DMS153 treated with DMSO at 0.1 percent for 48 hours (cell line): Measurements from ENCODE around the gene CADPS2.

Source experiments
- DNase-seq: peaks from one replicate; lab custom pipeline; 2025; ENCODE audit not compliant: unreplicated experiment; lab: John Stamatoyannopoulos, UW

Gene CADPS2

DNA sequence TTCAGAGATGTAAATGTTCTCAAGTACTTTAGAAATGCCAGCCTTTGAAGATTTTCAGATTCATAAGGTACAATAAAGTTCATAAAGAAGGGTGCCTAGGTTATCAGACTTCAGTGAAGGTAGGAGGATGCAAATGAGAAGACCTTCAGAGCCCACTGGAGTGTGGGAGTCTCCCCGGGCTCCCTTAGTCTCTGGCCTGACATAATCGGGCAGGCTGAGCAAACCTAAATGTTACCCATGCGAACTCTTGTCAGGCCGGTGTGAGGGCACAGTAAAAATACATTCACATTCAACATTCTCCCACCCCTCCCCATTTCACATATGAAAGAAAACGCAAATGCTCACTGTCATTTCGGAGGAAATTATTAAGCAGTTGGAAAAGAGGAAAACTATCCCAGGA is 479.1 kb downstream of the CADPS2 start:
- no peak for DNase-seq

DNA sequence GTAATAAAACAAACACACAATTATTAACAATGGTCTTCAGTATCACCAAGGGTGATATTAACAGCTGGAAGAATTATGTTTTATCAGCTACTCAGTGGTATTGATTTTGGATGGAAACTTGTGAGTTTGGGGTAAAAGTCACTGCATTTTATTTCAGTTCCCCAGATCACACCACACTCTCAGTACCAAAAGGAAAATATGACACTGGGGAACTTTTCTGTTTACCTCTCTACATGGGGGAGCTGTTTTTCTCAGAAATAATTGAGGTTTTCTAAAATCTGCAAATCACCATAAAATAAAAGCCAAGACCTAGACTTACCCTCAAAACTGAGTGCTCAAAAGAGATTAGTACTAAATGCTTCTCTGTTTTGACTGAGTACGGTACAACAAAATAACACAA is 483.1 kb downstream of the CADPS2 start:
- no peak for DNase-seq

DNA sequence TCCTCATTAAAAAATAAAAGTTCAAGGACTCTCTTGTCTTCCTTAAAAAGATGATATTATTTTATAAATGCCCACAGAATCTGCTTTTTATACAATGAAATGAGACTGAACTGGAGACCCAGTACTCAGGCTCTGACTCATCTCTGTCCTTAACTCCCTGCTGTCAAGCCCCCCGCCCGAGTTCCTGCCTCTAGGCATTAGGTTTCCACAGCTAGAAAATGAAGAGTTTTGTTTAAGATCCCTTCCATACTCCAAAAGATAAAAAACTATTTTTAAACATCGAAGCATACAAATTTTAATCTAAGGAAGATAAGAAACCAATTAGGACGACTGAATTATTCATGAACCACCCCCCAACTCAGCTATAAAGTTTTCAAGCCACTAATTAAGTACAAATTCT is 484.0 kb downstream of the CADPS2 start:
- no peak for DNase-seq

DNA sequence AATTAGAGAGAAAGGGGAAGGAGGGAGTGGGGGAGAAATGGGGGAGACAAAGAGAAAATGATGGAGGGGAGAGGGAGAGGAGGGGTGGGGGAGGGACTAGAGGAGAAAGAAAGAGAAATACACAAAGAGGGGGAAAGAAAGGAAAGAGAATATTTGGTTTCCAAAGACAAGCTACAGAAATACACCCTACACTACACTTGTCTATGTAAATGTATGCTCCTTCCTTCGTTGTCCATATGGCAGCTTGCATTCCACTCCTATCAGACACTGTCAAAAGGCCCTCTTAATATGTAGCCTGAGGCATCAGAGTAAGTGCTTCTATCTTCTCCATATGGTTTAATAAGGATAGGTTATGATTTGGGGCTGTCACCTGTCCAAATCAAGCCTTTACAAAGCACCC is 488.9 kb downstream of the CADPS2 start:
- no peak for DNase-seq

DNA sequence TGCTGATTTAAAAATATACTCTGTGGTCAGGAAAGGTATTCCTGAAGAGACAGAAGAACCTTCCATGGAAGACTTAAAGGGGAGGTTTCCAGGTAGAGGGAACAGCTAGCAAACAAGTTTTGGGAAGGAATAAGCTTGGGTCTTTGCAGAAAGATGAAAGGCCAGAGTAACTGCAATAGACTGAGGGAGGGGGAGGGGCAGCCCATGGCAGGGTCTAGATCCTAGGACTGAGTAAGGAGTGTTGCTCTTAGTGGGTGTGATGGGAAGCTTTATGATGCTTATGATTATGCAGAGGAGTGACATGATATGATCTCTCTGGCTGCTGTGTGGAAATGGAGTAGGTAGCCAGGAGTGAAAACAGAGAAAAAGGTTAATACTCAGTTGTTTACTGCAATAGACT is 491.7 kb downstream of the CADPS2 start:
- no peak for DNase-seq

DNA sequence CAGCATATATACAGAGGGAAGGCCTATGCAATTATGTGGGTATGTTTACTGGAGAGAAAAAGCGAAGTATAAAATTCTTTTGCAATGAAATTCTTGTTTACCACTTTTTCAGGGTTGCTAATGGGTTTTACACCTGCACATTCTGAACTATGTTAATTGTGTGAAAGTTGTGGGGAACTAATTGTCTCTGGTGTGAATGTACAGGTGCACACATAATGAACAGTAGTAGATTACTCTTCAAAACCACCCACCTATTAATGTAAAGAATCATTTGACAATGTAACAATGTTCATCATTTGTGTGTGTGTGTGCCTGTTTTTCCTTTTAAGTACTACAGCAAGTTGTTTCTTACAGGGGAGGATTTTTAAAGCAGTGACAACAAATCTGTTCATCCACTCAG is 501.7 kb downstream of the CADPS2 start:
- no peak for DNase-seq

DNA sequence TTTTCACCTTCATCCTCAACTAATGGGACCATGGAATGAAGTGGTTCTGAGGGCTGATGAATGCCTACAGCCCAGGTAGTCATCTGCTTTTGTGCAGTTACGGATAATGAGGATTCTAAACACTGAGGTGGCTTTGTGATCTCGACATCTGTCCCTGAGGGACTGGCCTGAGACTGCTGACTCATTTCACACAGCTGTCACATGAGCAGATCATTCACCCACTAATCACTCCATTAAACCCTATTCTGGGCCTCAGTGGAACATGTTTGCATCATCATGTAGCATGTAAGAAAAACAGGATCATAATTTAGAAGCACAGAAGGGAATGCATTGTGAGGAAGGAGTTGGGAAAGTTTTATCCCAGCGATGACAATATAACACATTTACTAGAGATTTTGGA is 502.3 kb downstream of the CADPS2 start:
- DNase-seq, result no peak

DNA sequence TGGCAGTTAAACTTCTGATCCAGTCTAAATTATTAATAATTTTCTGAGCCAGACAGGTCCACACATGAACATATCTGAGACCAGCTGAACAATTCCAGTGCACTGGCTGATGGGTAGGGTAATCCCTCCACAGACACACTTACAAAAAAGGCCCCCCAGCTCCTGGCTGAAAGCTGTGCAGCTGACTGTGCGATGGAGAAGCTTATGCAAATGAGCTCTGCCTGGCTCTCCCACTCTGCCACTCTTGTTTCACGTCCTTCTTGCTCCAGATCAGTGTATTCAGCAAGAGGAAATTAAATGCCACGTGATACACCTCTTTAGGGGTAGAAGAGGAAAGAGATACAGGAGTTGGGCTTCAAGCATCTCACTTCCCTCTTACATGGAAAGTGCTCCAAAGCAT is 505.3 kb downstream of the CADPS2 start:
- no peak for DNase-seq

DNA sequence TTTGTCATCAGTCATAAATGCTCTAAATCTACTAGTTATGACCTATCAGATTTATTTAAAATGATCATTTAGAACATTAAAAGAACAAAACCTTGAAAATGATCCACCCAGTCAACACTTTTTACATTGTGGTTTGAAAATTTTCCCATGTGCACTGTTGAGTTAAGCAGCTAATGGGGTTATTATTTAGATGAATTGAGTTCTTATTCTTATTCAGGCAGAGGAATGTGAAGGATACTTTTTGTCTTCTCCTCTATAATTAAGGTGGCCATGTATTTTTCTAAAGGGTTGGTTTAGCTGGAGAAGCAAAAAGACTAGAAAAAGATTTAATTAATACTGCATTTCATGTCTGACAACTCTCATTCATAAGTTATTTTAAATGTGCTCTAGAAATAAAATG is 506.8 kb downstream of the CADPS2 start:
- no peak for DNase-seq

DNA sequence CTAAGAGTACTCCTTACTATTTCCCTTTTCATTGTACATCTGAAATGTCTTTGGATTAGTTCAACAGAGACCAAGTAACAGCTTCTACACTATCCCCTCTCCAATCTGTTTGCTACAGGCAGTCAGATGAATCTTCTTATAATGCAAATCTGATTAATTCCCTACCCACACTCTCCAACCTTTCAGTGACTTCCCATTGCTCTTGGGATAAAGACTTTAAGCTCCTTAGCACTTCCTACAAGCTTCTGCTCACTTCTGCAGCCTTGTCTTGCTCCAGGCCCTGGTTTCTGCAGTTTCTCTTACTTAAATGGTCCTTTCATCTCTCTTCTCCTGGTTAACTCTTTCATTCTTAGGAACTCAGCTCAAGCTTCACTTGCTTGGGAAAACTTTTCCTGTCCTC is 516.5 kb downstream of the CADPS2 start:
- no peak for DNase-seq

DNA sequence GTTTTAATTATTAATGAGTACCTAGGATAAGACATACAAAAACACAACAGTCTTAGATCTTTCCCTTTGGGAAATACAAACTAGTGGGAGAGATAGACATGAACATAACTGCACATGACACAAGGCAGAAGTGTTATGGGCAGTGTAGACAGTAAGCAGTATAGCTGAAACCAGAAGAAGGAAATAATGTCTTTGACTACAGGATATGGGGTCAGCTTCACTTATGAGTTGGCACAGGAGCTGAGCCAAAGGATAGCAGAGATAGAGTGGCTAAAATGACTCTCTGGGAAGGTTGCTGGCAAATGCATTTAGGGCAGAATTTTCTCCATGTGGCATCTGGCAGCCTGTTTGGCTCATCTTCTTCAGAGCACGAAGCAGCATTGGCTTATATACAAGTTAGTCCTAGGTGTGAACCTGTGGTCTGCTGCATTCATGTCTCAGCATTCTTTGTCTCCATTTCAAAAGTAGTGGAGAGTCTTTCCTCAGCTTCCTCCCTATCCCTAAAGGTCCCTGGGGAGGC is 521.4 kb downstream of the CADPS2 start:
- DNase-seq, result no peak

DNA sequence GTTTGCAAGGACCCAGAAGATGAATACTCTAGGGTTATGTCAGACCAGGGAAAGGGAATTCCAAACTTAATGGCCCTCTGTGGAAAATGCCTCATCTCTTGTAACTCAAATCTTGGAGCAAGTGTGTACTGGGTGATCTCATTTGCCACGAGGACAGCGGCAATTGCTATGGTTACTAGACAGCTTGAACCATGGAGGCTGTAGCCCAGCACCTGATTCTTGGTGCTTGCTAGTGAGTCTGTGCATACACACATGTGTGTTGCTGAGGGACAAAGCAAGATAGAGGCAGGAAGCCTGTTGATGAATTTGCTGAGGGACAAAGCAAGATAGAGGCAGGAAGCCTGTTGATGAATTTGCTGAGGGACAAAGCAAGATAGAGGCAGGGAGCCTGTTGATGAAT is 523.1 kb downstream of the CADPS2 start:
- no peak for DNase-seq

DNA sequence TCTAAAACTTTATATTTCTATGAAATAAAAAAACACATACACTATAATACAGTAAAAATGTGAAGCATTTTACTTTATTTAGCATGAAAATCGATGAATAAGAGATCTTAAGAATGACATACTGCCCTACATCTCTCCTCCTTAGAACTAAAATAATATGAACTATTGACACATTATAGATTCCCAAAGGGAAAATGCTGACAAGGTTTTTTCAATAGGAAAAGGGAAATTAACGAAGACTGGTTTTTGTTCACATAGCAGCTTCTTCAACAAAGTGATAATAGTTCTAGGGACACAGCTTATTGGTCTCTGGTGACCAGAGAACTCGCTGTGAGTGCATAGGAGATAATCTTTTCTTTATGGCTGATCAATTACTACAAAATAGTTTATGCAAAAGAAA is 523.8 kb downstream of the CADPS2 start:
- no peak for DNase-seq

DNA sequence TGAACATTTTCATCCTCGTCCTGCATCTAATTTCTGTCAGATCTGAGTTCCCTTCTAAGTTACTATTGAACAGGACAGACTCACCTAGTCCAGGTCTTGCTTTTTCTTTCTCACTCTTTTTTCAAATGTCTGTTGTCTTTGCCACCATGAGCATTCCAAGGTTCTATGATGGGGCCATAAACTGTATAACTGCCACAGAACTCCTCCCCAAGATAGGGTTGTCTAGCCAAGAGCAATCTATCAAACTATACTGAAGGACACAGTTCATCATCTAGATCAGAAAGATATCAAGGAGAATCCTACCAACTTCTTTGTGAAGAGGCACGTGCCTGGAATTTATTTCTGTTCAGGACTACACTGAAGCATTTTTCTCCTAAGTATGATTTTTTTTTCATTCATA is 531.6 kb downstream of the CADPS2 start:
- DNase-seq, result no peak

DNA sequence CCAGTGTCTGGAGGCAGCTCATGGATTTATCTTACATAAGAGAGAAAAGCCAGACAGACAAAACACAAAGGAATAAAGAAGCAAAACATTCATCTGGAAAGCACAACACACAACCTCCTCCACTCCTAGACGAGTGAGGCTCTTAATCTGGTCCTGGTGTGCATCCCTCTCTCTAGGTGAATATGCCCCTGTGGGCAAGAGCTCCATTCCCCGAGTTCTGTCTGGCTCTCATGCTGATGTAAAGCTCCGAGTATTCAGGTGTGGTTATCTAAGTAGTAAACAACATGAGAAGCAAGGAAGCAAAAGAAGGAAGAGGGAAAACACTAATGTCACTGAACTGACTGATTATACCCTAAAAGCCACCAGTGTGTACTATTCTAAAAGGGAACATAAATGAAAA is 533.8 kb downstream of the CADPS2 start:
- DNase-seq, result no peak

DNA sequence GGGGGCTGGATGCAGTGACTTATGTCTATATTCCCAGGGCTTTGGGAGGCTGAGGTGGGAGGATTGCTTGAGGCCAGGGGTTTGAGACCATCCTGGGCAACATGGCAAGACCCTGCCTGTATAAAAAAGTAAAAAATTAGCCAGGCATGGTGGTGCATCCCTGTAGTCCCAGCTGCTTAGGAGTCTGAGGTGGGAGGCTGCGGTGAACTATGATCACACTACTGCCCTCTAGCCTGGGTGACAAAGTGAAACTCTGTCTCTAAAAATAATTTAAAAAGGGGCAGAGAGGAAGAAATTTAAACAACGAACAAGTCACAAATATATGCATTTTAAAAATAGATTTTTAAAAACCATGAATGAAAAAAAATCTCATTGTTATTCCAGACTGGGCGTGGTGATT is 535.6 kb downstream of the CADPS2 start:
- DNase-seq, result no peak

DNA sequence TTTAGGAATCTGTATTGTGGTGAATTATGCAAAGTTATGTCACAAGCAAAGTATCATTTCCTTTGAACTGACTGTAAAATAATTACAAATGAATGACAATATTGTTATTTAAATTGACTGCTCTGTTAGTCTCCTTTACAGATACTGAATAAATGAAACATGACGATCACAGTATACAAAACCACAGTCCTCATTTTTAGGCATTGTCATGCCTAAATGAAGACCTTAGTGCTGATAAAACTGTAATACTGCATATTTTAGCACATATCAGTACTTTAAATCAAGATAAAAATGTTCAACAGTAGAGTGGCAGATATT is 542.0 kb downstream of the CADPS2 start:
- DNase-seq, result no peak

DNA sequence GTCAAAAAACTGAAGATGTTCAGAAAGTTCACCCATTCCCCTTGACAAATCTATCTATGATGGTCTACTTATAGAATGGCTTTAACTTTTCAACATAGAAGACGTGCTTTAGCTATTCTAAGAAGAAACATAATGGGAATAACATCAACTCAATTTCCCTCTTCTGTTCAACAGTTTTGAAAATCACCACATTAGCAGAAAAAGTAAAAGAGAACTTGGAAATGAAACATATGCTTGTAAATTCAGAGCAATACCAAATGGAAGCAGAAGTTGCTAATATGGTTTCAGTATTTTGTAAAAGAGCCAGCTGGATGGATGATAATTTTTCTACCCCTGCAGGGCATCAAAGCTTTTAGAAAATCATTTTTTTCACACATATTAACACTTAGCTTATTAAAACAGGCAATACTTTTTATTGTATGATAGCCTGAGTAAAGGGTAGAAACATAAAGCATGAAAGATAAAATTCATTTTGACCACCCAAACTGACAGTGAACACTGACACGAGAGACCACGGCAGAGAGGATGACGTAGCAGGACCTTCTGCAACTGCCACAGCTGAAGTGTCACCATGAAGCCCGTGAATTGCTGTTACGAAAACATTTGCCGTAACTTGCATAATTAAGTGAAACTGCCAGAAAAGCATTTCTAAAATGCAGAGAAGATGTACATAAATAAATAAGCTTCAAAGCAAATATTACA is 542.5 kb downstream of the CADPS2 start:
- no peak for DNase-seq

DNA sequence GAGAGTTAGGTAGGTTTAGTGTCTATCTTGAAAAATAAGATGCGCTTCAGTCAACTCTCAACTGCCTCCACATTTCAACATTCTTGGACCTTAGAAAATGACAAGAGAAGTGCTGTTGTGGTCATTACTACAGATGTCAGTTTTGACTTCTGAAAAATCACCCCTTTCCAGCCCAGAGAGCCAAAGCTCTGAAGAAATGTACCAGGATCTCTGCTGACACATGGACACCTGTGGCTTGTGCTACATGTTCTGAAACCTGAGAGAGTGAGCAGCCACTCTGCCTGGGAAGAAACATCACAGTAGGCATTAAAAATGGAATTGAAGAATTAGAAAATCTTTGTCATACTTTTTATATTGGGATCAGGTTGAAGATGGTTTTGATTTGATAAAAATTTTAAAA is 545.8 kb downstream of the CADPS2 start:
- DNase-seq, result no peak

DNA sequence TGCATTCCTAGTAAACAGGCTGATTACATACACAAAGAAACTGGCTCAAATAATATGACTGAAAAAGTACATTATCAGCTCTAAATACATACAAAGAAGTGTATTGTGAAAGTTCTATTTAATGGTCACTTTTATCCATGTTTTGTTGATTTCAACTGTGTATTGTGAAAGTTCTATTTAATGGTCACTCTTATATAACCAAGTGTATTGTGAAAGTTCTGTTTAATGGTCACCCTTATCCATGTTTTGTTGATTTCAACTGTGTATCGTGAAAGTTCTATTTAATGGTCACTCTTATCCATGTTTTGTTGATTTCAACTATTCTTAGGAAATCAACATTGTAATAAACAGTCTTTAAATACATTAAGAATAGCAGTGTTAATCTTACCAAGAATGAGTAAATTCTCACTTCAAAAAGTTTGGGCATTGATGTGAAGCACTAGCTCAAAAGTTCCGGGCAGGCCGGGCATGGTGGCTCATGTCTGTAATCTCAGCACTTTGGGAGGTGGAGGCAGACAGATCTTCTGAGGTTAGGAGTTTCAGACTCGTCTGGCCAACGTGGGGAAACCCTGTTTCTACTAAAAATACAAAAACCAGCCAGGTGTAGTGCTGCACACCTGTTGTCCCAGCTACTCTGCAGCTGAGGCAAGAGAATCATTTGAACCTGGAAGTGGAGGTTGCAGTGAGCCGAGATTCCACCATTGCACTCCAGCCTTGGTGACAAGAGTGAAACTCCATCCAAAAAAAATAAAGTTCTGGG is 546.9 kb downstream of the CADPS2 start:
- DNase-seq, result no peak

DNA sequence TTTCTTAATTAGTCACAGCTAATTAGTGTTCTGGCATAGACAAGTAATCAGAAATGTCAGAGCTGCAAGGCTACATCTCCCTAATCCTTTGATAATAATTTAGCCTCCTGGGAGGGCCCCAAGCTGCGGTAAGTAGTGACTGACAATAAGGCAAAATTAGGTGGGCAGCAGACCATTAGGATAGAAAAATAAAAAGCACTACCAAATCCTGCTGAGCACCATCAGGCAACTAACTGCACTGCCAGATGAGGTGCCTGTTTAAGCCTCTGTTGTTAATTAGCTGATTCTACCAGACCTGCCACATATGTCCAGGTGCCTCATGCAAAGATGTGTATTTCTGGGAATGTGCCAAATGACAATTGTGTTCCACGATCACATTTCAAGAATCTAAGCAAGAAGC is 549.2 kb downstream of the CADPS2 start:
- DNase-seq, result no peak

DNA sequence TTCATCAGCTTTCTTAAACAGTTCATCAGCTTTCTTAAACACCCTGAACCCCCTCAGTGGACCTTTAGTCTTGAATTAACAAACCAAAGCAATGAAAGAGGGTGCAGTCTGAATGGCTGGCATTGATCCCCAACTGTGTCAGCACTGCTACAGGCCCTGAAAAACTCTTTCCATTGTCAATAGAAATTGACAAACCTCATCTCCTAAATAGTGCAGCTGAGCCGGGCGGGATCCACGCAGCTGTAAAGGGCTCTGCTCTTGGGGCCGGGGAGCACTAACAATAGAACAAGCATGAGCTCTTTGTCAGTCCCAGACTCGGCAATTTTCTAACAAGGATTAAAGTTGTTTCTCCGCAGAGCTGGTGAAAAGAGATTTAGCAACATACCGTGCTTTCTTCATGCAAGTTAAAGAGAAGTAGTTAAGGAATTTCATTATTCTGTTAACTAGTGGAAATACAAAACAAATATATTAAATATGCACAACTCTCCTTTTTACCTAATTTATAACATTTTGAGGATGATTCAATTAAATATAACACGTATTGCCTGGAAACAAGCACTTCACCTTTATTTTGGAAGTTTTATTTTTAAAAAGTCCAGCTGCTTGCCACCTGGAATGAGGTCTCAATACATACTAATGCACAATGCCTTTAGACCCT is 557.0 kb downstream of the CADPS2 start:
- no peak for DNase-seq
